GM23338 (cell line): ENCODE measurements around the gene UGP2. TPM values are rescaled to one million over a fixed set of nuclear protein-coding genes. Genes with fewer than 3 reads are reported as not detected.
A peak's percentile ranks its signal among the peaks of the same experiment; 100 is the strongest.

Experiments used
- ATAC-seq: fragments of 200-7000 bp; cut with Tn5 transposase; 3 replicates; pipeline ENCODE4 v1.9.1; 2020
- DNase-seq: peaks from one replicate; pipeline ENCODE4 v3.0.0-alpha.2; 2015; ENCODE audit warnings: low spot score
- H2AFZ ChIP-seq: fragments of 200-600 bp; sonication (generic); 2 replicates; pipeline ENCODE4 v1.8.0; 2016; ENCODE audit warnings: antibody characterized with exemption, mild to moderate bottlenecking, moderate library complexity
- H3F3A ChIP-seq: fragments of 200-600 bp; sonication (generic); replicated peaks from 2 replicates; pipeline ENCODE4 v1.8.0; 2017; ENCODE audit warnings: antibody characterized with exemption, mixed run types, low read depth
- H3K27ac ChIP-seq: fragments of 200-600 bp; sonication (generic); 2 replicates; pipeline ENCODE4 v1.6.1; 2016; ENCODE audit warnings: low read depth
- H3K27me3 ChIP-seq: fragments of 200-600 bp; sonication (generic); 2 replicates; pipeline ENCODE4 v1.8.0; 2016; ENCODE audit warnings: mild to moderate bottlenecking, mixed run types, moderate library complexity; ENCODE audit not compliant: insufficient read depth
- H3K36me3 ChIP-seq: fragments of 200-600 bp; sonication (generic); 2 replicates; pipeline ENCODE4 v1.8.0; 2016; ENCODE audit warnings: mild to moderate bottlenecking; ENCODE audit not compliant: insufficient read depth
- H3K4me1 ChIP-seq: fragments of 200-600 bp; sonication (generic); 2 replicates; pipeline ENCODE4 v1.8.0; 2016; ENCODE audit warnings: mild to moderate bottlenecking, moderate library complexity; ENCODE audit not compliant: insufficient read depth
- H3K4me2 ChIP-seq: fragments of 200-600 bp; sonication (generic); 2 replicates; pipeline ENCODE4 v1.7.1; 2017; ENCODE audit warnings: mixed run types
- H3K4me3 ChIP-seq: fragments of 200-600 bp; sonication (generic); 2 replicates; pipeline ENCODE4 v1.6.1; 2016; ENCODE audit warnings: mixed run types
- H3K79me2 ChIP-seq: fragments of 200-600 bp; sonication (generic); replicated peaks from 2 replicates; pipeline ENCODE4 v1.8.0; 2017; ENCODE audit warnings: mild to moderate bottlenecking; ENCODE audit not compliant: insufficient read depth
- H3K9me2 ChIP-seq: fragments of 200-600 bp; sonication (generic); 2 replicates; pipeline ENCODE4 v1.8.0; 2017; ENCODE audit not compliant: insufficient read depth
- H4K20me1 ChIP-seq: fragments of 200-600 bp; sonication (generic); replicated peaks from 2 replicates; pipeline ENCODE4 v1.8.0; 2017; ENCODE audit warnings: mild to moderate bottlenecking; ENCODE audit not compliant: insufficient read depth
- H3K27ac Mint-ChIP-seq: 2 replicates; pipeline ENCODE4 v1.8.0; 2020; ENCODE audit warnings: inconsistent platforms, mild to moderate bottlenecking, moderate library complexity, mixed read lengths
- H3K27me3 Mint-ChIP-seq: 3 replicates; pipeline ENCODE4 v1.8.0; 2022; ENCODE audit warnings: low read depth, mild to moderate bottlenecking, moderate library complexity, mixed read lengths, inconsistent platforms; ENCODE audit not compliant: insufficient read depth, poor library complexity
- H3K36me3 Mint-ChIP-seq: 3 replicates; pipeline ENCODE4 v1.8.0; 2021; ENCODE audit warnings: low read depth, mild to moderate bottlenecking, inconsistent platforms, moderate library complexity, mixed read lengths
- H3K4me1 Mint-ChIP-seq: 3 replicates; pipeline ENCODE4 v1.8.0; 2020; ENCODE audit warnings: mild to moderate bottlenecking, inconsistent platforms, mixed read lengths
- H3K4me3 Mint-ChIP-seq: 3 replicates; pipeline ENCODE4 v1.8.0; 2021; ENCODE audit warnings: moderate library complexity, mild to moderate bottlenecking, inconsistent platforms, mixed read lengths
- H3K9me3 Mint-ChIP-seq: 3 replicates; pipeline ENCODE4 v1.8.0; 2020; ENCODE audit warnings: moderate library complexity, mild to moderate bottlenecking, inconsistent platforms, mixed read lengths
- EZH2 ChIP-seq: fragments of 200-600 bp; sonication (generic); IDR thresholded peaks from one replicate; pipeline ENCODE4 v1.8.0; 2017; ENCODE audit warnings: antibody characterized with exemption, mild to moderate bottlenecking, low read depth; ENCODE audit not compliant: unreplicated experiment
- EZH2phosphoT487 ChIP-seq: fragments of 200-600 bp; sonication (generic); IDR thresholded peaks from one replicate; pipeline ENCODE4 v1.8.1; 2018; ENCODE audit warnings: antibody characterized with exemption; ENCODE audit not compliant: unreplicated experiment
- JUNB ChIP-seq: IDR thresholded peaks from one replicate; pipeline ENCODE4 v1.6.1; 2016; ENCODE audit warnings: antibody characterized with exemption; ENCODE audit not compliant: unreplicated experiment
- NANOG ChIP-seq: IDR thresholded peaks from 2 replicates; pipeline ENCODE4 v1.6.1; 2016; ENCODE audit warnings: antibody characterized with exemption, borderline replicate concordance
- POLR2AphosphoS5 ChIP-seq: IDR thresholded peaks from 2 replicates; pipeline ENCODE4 v1.6.1; 2016; ENCODE audit warnings: antibody characterized with exemption, low read depth
- STAT1 ChIP-seq: IDR thresholded peaks from one replicate; pipeline ENCODE4 v1.6.1; 2016; ENCODE audit warnings: antibody characterized with exemption; ENCODE audit not compliant: unreplicated experiment
- ZNF114 ChIP-seq: fragments of 250-450 bp; sonication (Bioruptor Pico); IDR thresholded peaks from 2 replicates; pipeline ENCODE4 v1.5.0; 2020; ENCODE audit warnings: mild to moderate bottlenecking, moderate library complexity
- ZNF331 ChIP-seq: fragments of 250-450 bp; sonication (Bioruptor Pico); IDR thresholded peaks from 2 replicates; pipeline ENCODE4 v1.5.0; 2020; ENCODE audit warnings: low read depth, mild to moderate bottlenecking, moderate library complexity
- polyA plus RNA-seq: library from polyadenylated mRNA; unstranded; fragments of >200 nt; fragmentation: Nextera tagmentation; extraction: Ambion mirVana; gene quantifications from 2 replicates; pipeline ENCODE4 v1.2.1, GENCODE V29; 2016
- total RNA-seq: library from RNA; depleted of rRNA; stranded (reverse); fragments of >200 nt; shearing (Covaris generic); gene quantifications from 2 replicates; pipeline ENCODE4 v1.2.3, GENCODE V29; 2014
- TF ChIP-seq, protein P1 (sequence below): fragments of 250-450 bp; sonication (Bioruptor Pico); IDR thresholded peaks from 2 replicates; pipeline ENCODE4 v1.5.0; 2020; ENCODE audit warnings: mild to moderate bottlenecking, moderate library complexity
- TF ChIP-seq, protein P2 (sequence below): IDR thresholded peaks from one replicate; pipeline ENCODE4 v1.6.1; 2018; ENCODE audit warnings: antibody characterized with exemption; ENCODE audit not compliant: unreplicated experiment
- TF ChIP-seq, protein P3 (sequence below), 2 experiments: fragments of 200-600 bp in 1 of 2; sonication (generic) in 1 of 2; conservative IDR thresholded peaks; 2 replicates each; pipeline versions ENCODE4 v1.5.1 to v1.6.1; 2016 to 2017; ENCODE audit warnings: antibody characterized with exemption in 2 of 2, low read depth in 2 of 2, mild to moderate bottlenecking in 2 of 2, moderate library complexity in 1 of 2

UGP2 gene
- total and polyA plus RNA-seq, 2 experiments from 2014 or later = 744 to 943 TPM

DNA sequence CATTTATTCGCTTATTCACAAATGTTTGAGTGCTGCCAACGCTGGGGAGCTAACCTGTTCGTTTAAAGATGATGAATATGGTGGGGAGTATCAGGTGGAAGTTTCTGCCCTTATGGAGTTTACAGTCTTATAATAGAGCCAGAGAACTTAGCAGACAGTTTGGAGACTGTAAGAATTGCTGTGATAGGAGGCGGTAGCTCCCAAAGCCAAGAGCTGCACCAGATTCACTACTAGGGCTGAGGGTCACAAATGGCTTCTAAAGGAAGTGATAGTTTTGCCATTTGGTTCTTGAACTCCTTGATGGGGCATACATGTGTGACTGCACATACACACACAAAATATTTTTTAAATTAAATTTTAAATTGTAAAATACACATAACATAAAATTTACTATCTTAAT lies 29.0 kb downstream of the UGP2 start:
- H3K9me3 Mint-ChIP-seq = peaks cover 3% of the 10 kb centered on the region; the same call in 1 of the 3 replicates
- Histone ChIP-seq H3K4me1 (peaks cover 27% of the 10 kb centered on the region), H2AFZ (no peak overlapping the region), H3K36me3 (peaks cover 32% of the 10 kb centered on the region), H3K4me3 (no peak overlapping the region), H3F3A (peaks cover 12% of the 10 kb centered on the region), H3K27ac (no peak overlapping the region), H3K27me3 (no peaks in the 10 kb centered on the region), H3K9me2 (no peaks in the 10 kb centered on the region), H3K4me2 (no peak overlapping the region), H4K20me1 (peaks cover 50% of the 10 kb centered on the region), H3K79me2 (peaks cover 100% of the 10 kb centered on the region)
- peaks cover 67% of the 10 kb centered on the region for H3K4me1 Mint-ChIP-seq
- DNase-seq = no peak
- H3K27ac Mint-ChIP-seq = 0 out of 2 replicates have a peak overlapping the region, but pooled peaks have one; percentile 10
- peaks cover 85% of the 10 kb centered on the region for H3K36me3 Mint-ChIP-seq
- peaks cover 5% of the 10 kb centered on the region for H3K27me3 Mint-ChIP-seq
- no peak overlapping the region for H3K4me3 Mint-ChIP-seq
- ATAC-seq = peak; percentile 12; the same call in 1 of the 3 replicates
- TF ChIP-seq POLR2AphosphoS5 = peak; percentile 12; the same call in 1 of the 2 replicates
- TF ChIP-seq, protein P1, sequence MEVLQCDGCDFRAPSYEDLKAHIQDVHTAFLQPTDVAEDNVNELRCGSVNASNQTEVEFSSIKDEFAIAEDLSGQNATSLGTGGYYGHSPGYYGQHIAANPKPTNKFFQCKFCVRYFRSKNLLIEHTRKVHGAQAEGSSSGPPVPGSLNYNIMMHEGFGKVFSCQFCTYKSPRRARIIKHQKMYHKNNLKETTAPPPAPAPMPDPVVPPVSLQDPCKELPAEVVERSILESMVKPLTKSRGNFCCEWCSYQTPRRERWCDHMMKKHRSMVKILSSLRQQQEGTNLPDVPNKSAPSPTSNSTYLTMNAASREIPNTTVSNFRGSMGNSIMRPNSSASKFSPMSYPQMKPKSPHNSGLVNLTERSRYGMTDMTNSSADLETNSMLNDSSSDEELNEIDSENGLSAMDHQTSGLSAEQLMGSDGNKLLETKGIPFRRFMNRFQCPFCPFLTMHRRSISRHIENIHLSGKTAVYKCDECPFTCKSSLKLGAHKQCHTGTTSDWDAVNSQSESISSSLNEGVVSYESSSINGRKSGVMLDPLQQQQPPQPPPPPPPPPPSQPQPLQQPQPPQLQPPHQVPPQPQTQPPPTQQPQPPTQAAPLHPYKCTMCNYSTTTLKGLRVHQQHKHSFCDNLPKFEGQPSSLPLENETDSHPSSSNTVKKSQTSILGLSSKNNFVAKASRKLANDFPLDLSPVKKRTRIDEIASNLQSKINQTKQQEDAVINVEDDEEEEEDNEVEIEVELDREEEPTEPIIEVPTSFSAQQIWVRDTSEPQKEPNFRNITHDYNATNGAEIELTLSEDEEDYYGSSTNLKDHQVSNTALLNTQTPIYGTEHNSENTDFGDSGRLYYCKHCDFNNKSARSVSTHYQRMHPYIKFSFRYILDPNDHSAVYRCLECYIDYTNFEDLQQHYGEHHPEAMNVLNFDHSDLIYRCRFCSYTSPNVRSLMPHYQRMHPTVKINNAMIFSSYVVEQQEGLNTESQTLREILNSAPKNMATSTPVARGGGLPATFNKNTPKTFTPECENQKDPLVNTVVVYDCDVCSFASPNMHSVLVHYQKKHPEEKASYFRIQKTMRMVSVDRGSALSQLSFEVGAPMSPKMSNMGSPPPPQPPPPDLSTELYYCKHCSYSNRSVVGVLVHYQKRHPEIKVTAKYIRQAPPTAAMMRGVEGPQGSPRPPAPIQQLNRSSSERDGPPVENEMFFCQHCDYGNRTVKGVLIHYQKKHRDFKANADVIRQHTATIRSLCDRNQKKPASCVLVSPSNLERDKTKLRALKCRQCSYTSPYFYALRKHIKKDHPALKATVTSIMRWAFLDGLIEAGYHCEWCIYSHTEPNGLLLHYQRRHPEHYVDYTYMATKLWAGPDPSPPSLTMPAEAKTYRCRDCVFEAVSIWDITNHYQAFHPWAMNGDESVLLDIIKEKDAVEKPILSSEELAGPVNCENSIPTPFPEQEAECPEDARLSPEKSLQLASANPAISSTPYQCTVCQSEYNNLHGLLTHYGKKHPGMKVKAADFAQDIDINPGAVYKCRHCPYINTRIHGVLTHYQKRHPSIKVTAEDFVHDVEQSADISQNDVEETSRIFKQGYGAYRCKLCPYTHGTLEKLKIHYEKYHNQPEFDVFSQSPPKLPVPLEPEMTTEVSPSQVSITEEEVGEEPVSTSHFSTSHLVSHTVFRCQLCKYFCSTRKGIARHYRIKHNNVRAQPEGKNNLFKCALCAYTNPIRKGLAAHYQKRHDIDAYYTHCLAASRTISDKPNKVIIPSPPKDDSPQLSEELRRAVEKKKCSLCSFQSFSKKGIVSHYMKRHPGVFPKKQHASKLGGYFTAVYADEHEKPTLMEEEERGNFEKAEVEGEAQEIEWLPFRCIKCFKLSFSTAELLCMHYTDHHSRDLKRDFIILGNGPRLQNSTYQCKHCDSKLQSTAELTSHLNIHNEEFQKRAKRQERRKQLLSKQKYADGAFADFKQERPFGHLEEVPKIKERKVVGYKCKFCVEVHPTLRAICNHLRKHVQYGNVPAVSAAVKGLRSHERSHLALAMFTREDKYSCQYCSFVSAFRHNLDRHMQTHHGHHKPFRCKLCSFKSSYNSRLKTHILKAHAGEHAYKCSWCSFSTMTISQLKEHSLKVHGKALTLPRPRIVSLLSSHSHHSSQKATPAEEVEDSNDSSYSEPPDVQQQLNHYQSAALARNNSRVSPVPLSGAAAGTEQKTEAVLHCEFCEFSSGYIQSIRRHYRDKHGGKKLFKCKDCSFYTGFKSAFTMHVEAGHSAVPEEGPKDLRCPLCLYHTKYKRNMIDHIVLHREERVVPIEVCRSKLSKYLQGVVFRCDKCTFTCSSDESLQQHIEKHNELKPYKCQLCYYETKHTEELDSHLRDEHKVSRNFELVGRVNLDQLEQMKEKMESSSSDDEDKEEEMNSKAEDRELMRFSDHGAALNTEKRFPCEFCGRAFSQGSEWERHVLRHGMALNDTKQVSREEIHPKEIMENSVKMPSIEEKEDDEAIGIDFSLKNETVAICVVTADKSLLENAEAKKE = no peak

DNA sequence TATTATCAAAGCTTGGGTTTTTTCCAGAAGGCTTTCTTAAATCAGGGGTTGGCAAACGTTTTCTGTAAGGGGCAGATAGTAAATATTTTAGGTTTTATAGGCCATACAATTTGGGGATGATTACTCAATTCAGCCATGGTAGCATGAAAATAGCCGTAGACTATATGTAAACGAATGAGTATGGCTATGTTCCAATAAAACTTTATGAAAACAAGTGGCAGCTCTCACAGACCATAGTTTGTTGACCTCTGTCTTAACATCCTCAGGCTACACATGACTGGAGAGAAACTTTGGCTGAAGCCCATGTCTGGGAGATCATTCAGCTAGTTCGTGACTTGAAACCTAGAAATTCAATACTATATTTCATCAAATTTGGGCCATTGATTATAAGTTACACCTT lies 30.2 kb downstream of the UGP2 start:
- H2AFZ ChIP-seq = no peak overlapping the region
- Mint-ChIP-seq H3K27ac (peak overlapping the region; percentile 82), H3K4me3 (no peak overlapping the region), H3K27me3 (peaks cover 5% of the 10 kb centered on the region), H3K9me3 (peaks cover 3% of the 10 kb centered on the region; the same call in 1 of the 3 replicates), H3K4me1 (peaks cover 66% of the 10 kb centered on the region), H3K36me3 (peaks cover 85% of the 10 kb centered on the region)
- H3F3A ChIP-seq = peaks cover 16% of the 10 kb centered on the region
- H3K27ac ChIP-seq = peak overlapping the region; percentile 71; the same call in 1 of the 2 replicates
- ATAC-seq (no peak), DNase-seq (no peak)
- peaks cover 35% of the 10 kb centered on the region for H3K4me1 ChIP-seq
- H3K9me2 ChIP-seq = no peaks in the 10 kb centered on the region
- H4K20me1 ChIP-seq = peaks cover 55% of the 10 kb centered on the region
- H3K4me3 ChIP-seq = no peak overlapping the region
- no peak overlapping the region for H3K4me2 ChIP-seq
- H3K79me2 ChIP-seq = peaks cover 100% of the 10 kb centered on the region
- H3K36me3 ChIP-seq = peaks cover 26% of the 10 kb centered on the region
- H3K27me3 ChIP-seq = no peaks in the 10 kb centered on the region
- no peak for TF ChIP-seq JUNB
- no peak for TF ChIP-seq ZNF114 (CRISPR knock-in tag)
- TF ChIP-seq EZH2 = no peak
- TF ChIP-seq, protein P2, sequence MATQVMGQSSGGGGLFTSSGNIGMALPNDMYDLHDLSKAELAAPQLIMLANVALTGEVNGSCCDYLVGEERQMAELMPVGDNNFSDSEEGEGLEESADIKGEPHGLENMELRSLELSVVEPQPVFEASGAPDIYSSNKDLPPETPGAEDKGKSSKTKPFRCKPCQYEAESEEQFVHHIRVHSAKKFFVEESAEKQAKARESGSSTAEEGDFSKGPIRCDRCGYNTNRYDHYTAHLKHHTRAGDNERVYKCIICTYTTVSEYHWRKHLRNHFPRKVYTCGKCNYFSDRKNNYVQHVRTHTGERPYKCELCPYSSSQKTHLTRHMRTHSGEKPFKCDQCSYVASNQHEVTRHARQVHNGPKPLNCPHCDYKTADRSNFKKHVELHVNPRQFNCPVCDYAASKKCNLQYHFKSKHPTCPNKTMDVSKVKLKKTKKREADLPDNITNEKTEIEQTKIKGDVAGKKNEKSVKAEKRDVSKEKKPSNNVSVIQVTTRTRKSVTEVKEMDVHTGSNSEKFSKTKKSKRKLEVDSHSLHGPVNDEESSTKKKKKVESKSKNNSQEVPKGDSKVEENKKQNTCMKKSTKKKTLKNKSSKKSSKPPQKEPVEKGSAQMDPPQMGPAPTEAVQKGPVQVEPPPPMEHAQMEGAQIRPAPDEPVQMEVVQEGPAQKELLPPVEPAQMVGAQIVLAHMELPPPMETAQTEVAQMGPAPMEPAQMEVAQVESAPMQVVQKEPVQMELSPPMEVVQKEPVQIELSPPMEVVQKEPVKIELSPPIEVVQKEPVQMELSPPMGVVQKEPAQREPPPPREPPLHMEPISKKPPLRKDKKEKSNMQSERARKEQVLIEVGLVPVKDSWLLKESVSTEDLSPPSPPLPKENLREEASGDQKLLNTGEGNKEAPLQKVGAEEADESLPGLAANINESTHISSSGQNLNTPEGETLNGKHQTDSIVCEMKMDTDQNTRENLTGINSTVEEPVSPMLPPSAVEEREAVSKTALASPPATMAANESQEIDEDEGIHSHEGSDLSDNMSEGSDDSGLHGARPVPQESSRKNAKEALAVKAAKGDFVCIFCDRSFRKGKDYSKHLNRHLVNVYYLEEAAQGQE = no peak
- TF ChIP-seq EZH2phosphoT487 = no peak
- TF ChIP-seq STAT1 = no peak
- no peak for TF ChIP-seq POLR2AphosphoS5
- no peak for TF ChIP-seq NANOG
- no peak for TF ChIP-seq ZNF331 (CRISPR knock-in tag)
- TF ChIP-seq, protein P3, sequence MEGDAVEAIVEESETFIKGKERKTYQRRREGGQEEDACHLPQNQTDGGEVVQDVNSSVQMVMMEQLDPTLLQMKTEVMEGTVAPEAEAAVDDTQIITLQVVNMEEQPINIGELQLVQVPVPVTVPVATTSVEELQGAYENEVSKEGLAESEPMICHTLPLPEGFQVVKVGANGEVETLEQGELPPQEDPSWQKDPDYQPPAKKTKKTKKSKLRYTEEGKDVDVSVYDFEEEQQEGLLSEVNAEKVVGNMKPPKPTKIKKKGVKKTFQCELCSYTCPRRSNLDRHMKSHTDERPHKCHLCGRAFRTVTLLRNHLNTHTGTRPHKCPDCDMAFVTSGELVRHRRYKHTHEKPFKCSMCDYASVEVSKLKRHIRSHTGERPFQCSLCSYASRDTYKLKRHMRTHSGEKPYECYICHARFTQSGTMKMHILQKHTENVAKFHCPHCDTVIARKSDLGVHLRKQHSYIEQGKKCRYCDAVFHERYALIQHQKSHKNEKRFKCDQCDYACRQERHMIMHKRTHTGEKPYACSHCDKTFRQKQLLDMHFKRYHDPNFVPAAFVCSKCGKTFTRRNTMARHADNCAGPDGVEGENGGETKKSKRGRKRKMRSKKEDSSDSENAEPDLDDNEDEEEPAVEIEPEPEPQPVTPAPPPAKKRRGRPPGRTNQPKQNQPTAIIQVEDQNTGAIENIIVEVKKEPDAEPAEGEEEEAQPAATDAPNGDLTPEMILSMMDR (conservative IDR thresholded peaks at IDR 0.05; ENCODE audit: low read depth in 2 of 2) = no peak
